Fibroblast of villous mesenchyme (primary cell): Measurements from ENCODE around the gene SGTB. TPM values are rescaled to one million over a fixed set of nuclear protein-coding genes. Genes with fewer than 3 reads are reported as not detected.

ENCODE experiments used
- DNase-seq: peaks from one replicate; pipeline ENCODE4 v3.0.0-alpha.2; 2010; ENCODE audit warnings: low read depth
- H3K4me3 ChIP-seq: 2 replicates; pipeline ENCODE4 v1.5.1; 2011; ENCODE audit warnings: low read depth, mild to moderate bottlenecking, low read length
- total RNA-seq: library from RNA; depleted of rRNA; stranded (reverse); fragments of >200 nt; gene quantifications from 2 replicates; pipeline ENCODE4 v1.2.3, GENCODE V29; 2012
- TF ChIP-seq, protein P1 (sequence below): IDR thresholded peaks from 2 replicates; pipeline ENCODE4 v1.5.1; 2012; ENCODE audit warnings: low read depth, mild to moderate bottlenecking, low read length; ENCODE audit not compliant: insufficient read depth

SGTB gene
- total RNA-seq, 1 donor = 21.2 TPM

GRCh38 chr5:65646938-65647337 is 75.0 kb downstream of the SGTB start:
- no peak overlapping the region for H3K4me3 ChIP-seq
- DNase-seq = no peak
- TF ChIP-seq, protein P1, sequence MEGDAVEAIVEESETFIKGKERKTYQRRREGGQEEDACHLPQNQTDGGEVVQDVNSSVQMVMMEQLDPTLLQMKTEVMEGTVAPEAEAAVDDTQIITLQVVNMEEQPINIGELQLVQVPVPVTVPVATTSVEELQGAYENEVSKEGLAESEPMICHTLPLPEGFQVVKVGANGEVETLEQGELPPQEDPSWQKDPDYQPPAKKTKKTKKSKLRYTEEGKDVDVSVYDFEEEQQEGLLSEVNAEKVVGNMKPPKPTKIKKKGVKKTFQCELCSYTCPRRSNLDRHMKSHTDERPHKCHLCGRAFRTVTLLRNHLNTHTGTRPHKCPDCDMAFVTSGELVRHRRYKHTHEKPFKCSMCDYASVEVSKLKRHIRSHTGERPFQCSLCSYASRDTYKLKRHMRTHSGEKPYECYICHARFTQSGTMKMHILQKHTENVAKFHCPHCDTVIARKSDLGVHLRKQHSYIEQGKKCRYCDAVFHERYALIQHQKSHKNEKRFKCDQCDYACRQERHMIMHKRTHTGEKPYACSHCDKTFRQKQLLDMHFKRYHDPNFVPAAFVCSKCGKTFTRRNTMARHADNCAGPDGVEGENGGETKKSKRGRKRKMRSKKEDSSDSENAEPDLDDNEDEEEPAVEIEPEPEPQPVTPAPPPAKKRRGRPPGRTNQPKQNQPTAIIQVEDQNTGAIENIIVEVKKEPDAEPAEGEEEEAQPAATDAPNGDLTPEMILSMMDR = no peak

- TF ChIP-seq, protein P1 = no peak
- H3K4me3 ChIP-seq = no peak overlapping the region
- DNase-seq = no peak
Measured at GRCh38 chr5:65640240-65640639, 81.7 kb downstream of the SGTB start.

DNA sequence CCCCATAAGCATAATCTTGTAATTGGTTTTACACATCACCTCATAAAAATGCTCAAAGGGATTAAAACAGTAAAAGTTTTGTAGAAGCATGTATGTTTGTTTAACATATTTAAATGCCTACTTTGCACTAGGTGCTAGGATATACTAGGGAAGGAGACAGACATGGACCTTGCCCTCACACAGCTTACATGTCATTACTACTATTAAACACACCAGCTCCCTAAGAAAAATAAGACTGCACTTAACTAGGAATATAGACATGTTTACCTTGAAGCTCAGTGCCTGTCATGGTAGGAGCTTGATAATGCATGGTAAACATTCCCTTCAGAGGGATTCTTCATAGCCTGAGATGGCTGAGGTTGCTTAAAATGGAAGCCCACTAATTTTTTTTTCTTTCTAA is 90.9 kb downstream of the SGTB start:
- H3K4me3 ChIP-seq = no peak overlapping the region
- DNase-seq = no peak
- TF ChIP-seq, protein P1 = no peak

DNA sequence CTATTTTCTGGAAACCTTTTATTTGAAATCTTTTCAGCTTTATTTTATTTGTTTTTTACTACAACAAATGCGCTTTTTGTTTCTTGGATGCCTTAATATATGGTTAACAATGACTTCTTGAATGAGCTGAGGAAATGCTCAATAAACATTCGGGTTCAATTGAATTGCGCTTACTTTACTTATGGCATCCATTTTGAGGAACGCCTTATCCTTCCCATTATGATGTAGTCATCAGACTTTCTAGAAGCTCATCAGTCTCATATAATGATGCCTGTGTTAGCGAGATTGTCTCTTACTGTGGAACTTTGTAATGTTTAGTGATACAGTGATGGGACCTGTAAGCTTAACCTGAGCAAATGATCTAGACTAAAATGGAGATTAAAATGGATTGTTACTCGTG is 96.2 kb downstream of the SGTB start:
- TF ChIP-seq, protein P1 = no peak
- peak; percentile 5 for DNase-seq
- peak overlapping the region; percentile 99 for H3K4me3 ChIP-seq

DNA sequence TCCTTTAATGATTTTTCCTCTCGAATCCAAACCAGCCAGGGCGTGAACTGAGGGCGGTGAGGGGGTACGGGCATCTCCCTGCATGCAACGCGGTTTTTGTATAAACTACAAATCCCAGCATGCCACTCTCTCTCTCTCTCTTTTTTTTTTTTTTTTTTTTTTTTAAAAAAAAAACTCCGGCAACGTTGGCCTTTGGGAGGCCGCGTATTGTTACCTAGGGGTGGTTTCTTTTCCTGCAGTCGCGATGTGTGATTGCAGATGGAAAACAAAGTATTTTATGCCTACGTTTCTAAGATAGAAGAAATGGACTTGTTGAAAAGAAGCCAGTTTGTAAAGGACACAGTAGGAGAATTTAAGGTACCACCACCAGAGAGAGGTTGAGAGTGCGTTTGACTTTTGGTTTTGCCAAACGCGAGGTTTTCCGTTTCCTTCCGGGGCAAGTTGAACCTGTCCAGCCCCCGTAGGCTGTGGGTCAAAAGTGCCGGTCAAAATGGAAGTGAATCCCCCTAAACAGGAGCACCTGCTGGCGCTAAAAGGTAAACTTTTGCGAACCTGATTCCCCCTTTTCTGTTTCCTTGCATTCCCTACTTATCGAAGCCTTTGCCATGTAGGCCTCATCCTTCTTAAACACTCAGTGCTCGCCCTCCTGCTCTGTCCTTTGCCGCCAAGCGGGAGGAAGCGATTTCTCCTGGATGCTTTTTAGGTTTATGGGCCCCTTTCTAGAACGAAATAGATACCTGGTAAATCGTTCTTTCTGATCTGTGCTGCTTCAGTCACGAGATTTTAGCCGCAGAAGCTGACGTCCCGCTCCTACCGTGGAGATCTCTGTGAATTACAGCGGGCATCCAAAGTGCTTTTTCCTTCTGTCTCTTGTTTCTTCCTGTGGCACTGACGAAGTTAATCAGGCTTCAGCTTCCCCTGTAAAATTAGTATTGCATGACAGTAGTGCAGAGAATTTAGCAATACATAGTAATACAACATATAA is 97.0 kb downstream of the SGTB start, which contains the start of the genes SHLD3 and TRAPPC13:
TSS of gene SHLD3 (plus strand) at position 457 of the 985 bp plus-strand sequence. CDS start 4,561 bp downstream, outside the sequence.
TSS of gene TRAPPC13 (plus strand) at position 457 of the 985 bp plus-strand sequence. CDS start at position 491, 34 bp downstream.
- peak within 1 kb of the TSS; percentile 99 for H3K4me3 ChIP-seq
- TF ChIP-seq, protein P1 = no peak
- DNase-seq = peak; percentile 91

- DNase-seq = peak; percentile 93
- TF ChIP-seq, protein P1 = peak; percentile 5
- H3K4me3 ChIP-seq = peak within 1 kb of the TSS; percentile 99
Measured at GRCh38 chr5:65624025-65624570, 97.8 kb downstream of the SGTB start, which contains the start of gene TRIM23. Gene TRIM23 (minus strand): TSS chr5:65624333. CDS start chr5:65624274, 59 bp downstream.
